Panc1 (cell line): ENCODE data around the gene TMEM165.

Source experiments
- CTCF ChIP-seq: fragments of 450-650 bp; IDR thresholded peaks from 2 replicates; pipeline ENCODE4 v1.5.1; 2017; ENCODE audit warnings: mild to moderate bottlenecking
- POLR2AphosphoS5 ChIP-seq: IDR thresholded peaks from 2 replicates; pipeline ENCODE4 v1.6.1; 2012; ENCODE audit warnings: mild to moderate bottlenecking, low read depth, low read length, moderate library complexity

- TF ChIP-seq CTCF (no peak), POLR2AphosphoS5 (no peak)
Observed at GRCh38 chr4:55380576-55380975, 15.2 kb upstream of the TMEM165 start.
